Upper lobe of left lung (tissue), 4 donors: ENCODE measurements around the gene G0S2.

Experiments used
- POLR2A ChIP-seq, 4 donors: fragments of 450-650 bp; IDR thresholded peaks; one replicate each; pipeline ENCODE4 v1.5.1; 2016 to 2017; ENCODE audit warnings: antibody characterized with exemption in 4 of 4, mild to moderate bottlenecking in 2 of 4
- POLR2AphosphoS5 ChIP-seq, 2 donors: sonication (generic); formaldehyde crosslinking; IDR thresholded peaks; one replicate each; pipeline ENCODE4 v1.5.1; 2017; ENCODE audit warnings: antibody characterized with exemption in 2 of 2
- TF ChIP-seq, protein P1 (sequence below), 6 experiments: fragments of 450-650 bp in 4 of 6; fragments of 200-600 bp in 2 of 6; sonication (generic) in 2 of 6; IDR thresholded peaks; one replicate each; pipeline ENCODE4 v1.5.1; 2016 to 2019; ENCODE audit warnings: antibody characterized with exemption in 6 of 6

DNA sequence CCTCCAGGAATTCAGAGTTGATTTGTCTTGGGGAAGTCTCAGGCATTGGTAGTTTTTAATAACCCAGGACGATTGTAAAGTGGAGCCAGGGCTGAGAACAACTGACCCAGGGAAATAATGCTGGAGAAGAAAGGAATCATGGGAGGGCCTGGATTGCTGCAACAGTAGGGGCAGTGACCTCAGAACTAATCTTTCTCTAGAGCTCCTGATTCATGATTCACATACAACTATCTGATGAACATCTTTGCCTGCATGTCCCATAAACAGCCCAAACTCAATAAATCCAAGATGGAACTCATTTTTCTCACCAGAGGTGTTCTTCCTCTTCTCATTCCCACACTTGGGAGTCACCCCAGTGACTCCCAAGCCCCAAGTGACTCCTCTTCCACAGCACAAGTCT lies 8.1 kb upstream of the G0S2 start:
- TF ChIP-seq, protein P1, sequence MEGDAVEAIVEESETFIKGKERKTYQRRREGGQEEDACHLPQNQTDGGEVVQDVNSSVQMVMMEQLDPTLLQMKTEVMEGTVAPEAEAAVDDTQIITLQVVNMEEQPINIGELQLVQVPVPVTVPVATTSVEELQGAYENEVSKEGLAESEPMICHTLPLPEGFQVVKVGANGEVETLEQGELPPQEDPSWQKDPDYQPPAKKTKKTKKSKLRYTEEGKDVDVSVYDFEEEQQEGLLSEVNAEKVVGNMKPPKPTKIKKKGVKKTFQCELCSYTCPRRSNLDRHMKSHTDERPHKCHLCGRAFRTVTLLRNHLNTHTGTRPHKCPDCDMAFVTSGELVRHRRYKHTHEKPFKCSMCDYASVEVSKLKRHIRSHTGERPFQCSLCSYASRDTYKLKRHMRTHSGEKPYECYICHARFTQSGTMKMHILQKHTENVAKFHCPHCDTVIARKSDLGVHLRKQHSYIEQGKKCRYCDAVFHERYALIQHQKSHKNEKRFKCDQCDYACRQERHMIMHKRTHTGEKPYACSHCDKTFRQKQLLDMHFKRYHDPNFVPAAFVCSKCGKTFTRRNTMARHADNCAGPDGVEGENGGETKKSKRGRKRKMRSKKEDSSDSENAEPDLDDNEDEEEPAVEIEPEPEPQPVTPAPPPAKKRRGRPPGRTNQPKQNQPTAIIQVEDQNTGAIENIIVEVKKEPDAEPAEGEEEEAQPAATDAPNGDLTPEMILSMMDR (IDR thresholded peaks at IDR 0.05), result no peak
- TF ChIP-seq POLR2AphosphoS5 (IDR thresholded peaks at IDR 0.05) (no peak), POLR2A (IDR thresholded peaks at IDR 0.05) (no peak)
